ENCODE measurements around the gene IFI27L2.

DNA sequence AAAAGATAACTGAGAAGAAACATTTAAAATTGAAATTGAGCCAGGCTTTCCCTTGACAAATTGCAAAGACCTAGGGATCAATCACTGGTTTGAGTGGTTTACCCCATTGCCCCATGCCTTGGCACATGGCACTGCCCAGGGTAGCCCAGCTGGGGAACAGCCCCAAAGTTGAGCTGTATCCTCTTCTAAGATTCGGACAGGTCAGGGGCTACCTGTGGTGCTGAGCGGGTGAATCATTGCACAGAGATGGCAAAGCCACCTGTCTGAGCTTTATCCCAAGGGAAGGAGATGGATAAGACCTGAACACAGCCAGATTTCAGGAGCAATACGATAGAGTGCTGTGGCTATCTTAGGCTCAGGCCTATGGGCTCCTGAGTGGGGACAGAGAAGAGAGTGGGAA, 7.0 kb downstream of the IFI27L2 start:
- TF ChIP-seq EZH2phosphoT487 (IDR thresholded peaks at IDR 0.05; ENCODE audit: insufficient read depth, low read depth) (no peak), EZH2 (IDR thresholded peaks at IDR 0.05; ENCODE audit: insufficient read depth, poor library complexity, severe bottlenecking) (no peak)
